Endothelial cell (in vitro differentiated cells): Measurements from ENCODE around the gene ISLR. TPM values are rescaled to one million over a fixed set of nuclear protein-coding genes. Genes with fewer than 3 reads are reported as not detected.

Source experiments
- DNase-seq: peaks from one replicate; pipeline ENCODE4 v3.0.0; 2021; ENCODE audit warnings: low spot score
- H3K27ac Mint-ChIP-seq: one replicate; pipeline ENCODE4 v1.8.0; 2021; ENCODE audit warnings: mixed read lengths, inconsistent platforms; ENCODE audit not compliant: unreplicated experiment
- H3K27me3 Mint-ChIP-seq: one replicate; pipeline ENCODE4 v1.8.0; 2021; ENCODE audit warnings: mild to moderate bottlenecking, moderate library complexity, mixed read lengths, inconsistent platforms; ENCODE audit not compliant: unreplicated experiment
- H3K36me3 Mint-ChIP-seq: one replicate; pipeline ENCODE4 v1.8.0; 2021; ENCODE audit warnings: mild to moderate bottlenecking, low read depth, mixed read lengths, inconsistent platforms; ENCODE audit not compliant: unreplicated experiment
- H3K4me1 Mint-ChIP-seq: one replicate; pipeline ENCODE4 v1.8.0; 2021; ENCODE audit warnings: mild to moderate bottlenecking, mixed read lengths, inconsistent platforms; ENCODE audit not compliant: unreplicated experiment
- H3K4me3 Mint-ChIP-seq: one replicate; pipeline ENCODE4 v1.8.0; 2021; ENCODE audit warnings: mild to moderate bottlenecking, mixed read lengths, inconsistent platforms; ENCODE audit not compliant: unreplicated experiment
- H3K9me3 Mint-ChIP-seq: one replicate; pipeline ENCODE4 v1.8.0; 2021; ENCODE audit warnings: mixed read lengths, inconsistent platforms; ENCODE audit not compliant: unreplicated experiment
- CTCF ChIP-seq: fragments of 200-600 bp; sonication (generic); IDR thresholded peaks from one replicate; pipeline ENCODE4 v1.5.0; 2021; ENCODE audit warnings: antibody characterized with exemption; ENCODE audit not compliant: unreplicated experiment
- total RNA-seq: library from RNA; stranded (reverse); fragmentation: NEBNext Ultra II Directional; extraction: Animal tissue kit (Norgen Biotek cat#: 25700); gene quantifications from one replicate; pipeline ENCODE4 v1.2.1, GENCODE V29; 2021; ENCODE audit not compliant: unreplicated experiment

Gene ISLR
- total RNA-seq, 1 donor from 2014 or later: 0.51 TPM

- H3K27me3 Mint-ChIP-seq: peaks cover 46% of the 10 kb centered on the region
- H3K4me3 Mint-ChIP-seq: peak overlapping the region; percentile 67
- peaks cover 6% of the 10 kb centered on the region for H3K36me3 Mint-ChIP-seq
- TF ChIP-seq CTCF: no peak
- peaks cover 32% of the 10 kb centered on the region for H3K4me1 Mint-ChIP-seq
- no peak for DNase-seq
- no peak overlapping the region for H3K27ac Mint-ChIP-seq
- no peaks in the 10 kb centered on the region for H3K9me3 Mint-ChIP-seq
Measured at GRCh38 chr15:74127954-74128784, 45.3 kb upstream of the ISLR start.

GRCh38 chr15:74128785-74129585 lies 44.5 kb upstream of the ISLR start:
- TF ChIP-seq CTCF: no peak
- no peak for DNase-seq
- Mint-ChIP-seq H3K27me3 (peaks cover 47% of the 10 kb centered on the region), H3K36me3 (peaks cover 6% of the 10 kb centered on the region), H3K27ac (no peak overlapping the region), H3K4me3 (no peak overlapping the region), H3K9me3 (no peaks in the 10 kb centered on the region), H3K4me1 (peaks cover 28% of the 10 kb centered on the region)

GRCh38 chr15:74129586-74130154 lies 43.8 kb upstream of the ISLR start:
- Mint-ChIP-seq H3K27ac (no peak overlapping the region), H3K4me1 (peaks cover 28% of the 10 kb centered on the region), H3K27me3 (peaks cover 46% of the 10 kb centered on the region), H3K9me3 (no peaks in the 10 kb centered on the region), H3K4me3 (peak overlapping the region; percentile 31), H3K36me3 (peaks cover 6% of the 10 kb centered on the region)
- no peak for TF ChIP-seq CTCF
- no peak for DNase-seq

GRCh38 chr15:74130155-74130848 lies 43.2 kb upstream of the ISLR start, which contains the start of gene ISLR2:
TSS of gene ISLR2 (plus strand) at chr15:74130586. CDS start at chr15:74132755, 2,169 bp downstream.
- Mint-ChIP-seq H3K27ac (no peak within 1 kb of the TSS), H3K9me3 (no peaks in the 10 kb centered on the region), H3K27me3 (peaks cover 52% of the 10 kb centered on the region), H3K36me3 (peaks cover 6% of the 10 kb centered on the region), H3K4me1 (peaks cover 32% of the 10 kb centered on the region), H3K4me3 (peak within 1 kb of the TSS; percentile 31)
- no peak for DNase-seq
- no peak for TF ChIP-seq CTCF
